HFF-Myc (cell line): ENCODE data around the gene DLX3.

Source experiments
- DNase-seq: peaks from one replicate; pipeline ENCODE4 v3.0.0-alpha.2; 2011; ENCODE audit warnings: low read depth; ENCODE audit errors: extremely low read depth
- H3K4me3 ChIP-seq: replicated peaks from 2 replicates; pipeline ENCODE4 v1.5.1; 2011; ENCODE audit warnings: low read depth, mild to moderate bottlenecking, control low read depth, low read length
- TF ChIP-seq, protein P1 (sequence below): IDR thresholded peaks from 2 replicates; pipeline ENCODE4 v1.5.1; 2012; ENCODE audit warnings: mild to moderate bottlenecking, low read depth, low read length, control low read depth; ENCODE audit errors: missing control alignments

The DLX3 gene

DNA sequence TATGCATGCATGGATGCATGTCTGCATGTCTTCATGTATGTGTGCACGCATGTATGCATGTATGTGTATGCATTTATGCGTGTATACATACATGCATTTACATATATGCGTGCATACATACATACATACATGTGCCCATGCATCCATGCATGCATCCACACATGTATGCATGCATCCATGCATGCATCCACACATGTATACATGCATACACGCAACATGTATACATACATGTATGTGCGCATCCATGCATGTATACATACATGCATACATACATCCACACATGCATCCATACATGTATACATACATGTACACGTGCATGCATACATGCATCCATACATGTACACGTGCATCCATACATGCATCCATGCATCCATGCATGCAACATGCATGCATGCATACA is 29.8 kb upstream of the DLX3 start:
- no peak for DNase-seq
- H3K4me3 ChIP-seq: no peak overlapping the region
- TF ChIP-seq, protein P1, sequence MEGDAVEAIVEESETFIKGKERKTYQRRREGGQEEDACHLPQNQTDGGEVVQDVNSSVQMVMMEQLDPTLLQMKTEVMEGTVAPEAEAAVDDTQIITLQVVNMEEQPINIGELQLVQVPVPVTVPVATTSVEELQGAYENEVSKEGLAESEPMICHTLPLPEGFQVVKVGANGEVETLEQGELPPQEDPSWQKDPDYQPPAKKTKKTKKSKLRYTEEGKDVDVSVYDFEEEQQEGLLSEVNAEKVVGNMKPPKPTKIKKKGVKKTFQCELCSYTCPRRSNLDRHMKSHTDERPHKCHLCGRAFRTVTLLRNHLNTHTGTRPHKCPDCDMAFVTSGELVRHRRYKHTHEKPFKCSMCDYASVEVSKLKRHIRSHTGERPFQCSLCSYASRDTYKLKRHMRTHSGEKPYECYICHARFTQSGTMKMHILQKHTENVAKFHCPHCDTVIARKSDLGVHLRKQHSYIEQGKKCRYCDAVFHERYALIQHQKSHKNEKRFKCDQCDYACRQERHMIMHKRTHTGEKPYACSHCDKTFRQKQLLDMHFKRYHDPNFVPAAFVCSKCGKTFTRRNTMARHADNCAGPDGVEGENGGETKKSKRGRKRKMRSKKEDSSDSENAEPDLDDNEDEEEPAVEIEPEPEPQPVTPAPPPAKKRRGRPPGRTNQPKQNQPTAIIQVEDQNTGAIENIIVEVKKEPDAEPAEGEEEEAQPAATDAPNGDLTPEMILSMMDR: no peak

GRCh38 chr17:50023520-50023919 is 28.5 kb upstream of the DLX3 start:
- no peak overlapping the region for H3K4me3 ChIP-seq
- DNase-seq: no peak
- TF ChIP-seq, protein P1: no peak

DNA sequence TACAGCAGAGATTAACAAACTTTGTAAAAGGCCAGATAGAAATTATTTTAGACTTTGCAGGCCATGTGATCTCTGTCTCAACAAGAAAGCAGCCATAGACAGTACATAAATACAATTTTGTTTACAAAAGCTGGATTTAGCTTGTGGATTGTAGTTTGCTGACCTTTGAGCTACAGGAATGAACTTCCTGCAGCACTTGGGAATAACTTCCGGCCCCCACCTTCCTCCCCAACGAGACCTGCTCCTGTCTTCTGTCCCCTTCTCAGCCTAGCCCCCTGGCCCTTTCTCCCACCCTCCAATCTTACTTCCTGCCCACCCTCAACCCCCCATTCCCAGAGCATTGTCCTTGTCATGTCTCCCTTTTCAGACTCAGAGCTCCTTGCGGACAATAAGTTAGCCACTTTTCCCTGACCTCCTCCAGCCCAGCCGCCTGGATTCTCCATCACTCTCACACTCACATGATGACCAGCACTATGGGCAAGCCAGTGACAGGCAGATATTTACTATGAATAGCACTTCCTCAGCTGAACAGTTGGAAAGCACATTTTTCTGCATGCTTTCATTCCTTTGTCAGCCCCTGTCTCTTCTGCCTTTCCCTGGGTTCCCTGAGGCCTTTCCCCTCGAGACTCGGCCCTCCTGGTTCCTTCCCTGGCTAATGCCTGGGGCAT is 27.6 kb upstream of the DLX3 start:
- DNase-seq: no peak
- no peak overlapping the region for H3K4me3 ChIP-seq
- TF ChIP-seq, protein P1: no peak

DNA sequence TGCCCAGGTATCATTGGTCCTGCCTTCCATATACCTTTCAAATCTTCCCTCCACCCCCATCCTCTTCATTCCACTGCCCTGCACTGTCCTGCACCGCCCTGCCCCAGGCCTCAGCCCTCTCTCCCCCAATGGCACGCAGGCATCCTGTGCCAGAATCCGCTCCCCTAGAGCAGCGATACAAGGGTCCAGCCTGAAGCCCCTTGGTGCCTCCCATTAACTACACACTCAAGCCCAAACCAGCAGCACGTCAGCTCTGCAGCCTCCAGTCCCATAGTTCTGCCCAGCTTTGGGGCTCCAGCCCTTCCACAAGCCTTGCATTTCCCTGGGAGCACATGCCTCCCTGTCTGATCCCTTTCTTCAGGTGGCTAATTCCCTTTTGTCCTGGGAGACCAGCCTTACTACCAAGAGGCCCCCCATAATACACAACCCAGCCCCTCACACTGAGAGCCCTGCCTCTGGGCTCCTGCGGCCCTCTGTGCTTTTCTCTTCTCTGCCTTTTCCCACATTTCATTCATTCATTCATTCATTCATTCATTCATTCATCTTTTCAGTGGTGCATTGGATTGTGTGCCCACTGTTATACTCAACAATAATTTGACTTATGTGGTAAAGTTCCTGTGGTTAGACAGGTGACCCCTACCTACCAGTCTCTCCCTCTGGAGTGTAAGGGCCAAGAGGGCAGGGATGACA is 26.8 kb upstream of the DLX3 start:
- no peak overlapping the region for H3K4me3 ChIP-seq
- TF ChIP-seq, protein P1: no peak
- no peak for DNase-seq

DNA sequence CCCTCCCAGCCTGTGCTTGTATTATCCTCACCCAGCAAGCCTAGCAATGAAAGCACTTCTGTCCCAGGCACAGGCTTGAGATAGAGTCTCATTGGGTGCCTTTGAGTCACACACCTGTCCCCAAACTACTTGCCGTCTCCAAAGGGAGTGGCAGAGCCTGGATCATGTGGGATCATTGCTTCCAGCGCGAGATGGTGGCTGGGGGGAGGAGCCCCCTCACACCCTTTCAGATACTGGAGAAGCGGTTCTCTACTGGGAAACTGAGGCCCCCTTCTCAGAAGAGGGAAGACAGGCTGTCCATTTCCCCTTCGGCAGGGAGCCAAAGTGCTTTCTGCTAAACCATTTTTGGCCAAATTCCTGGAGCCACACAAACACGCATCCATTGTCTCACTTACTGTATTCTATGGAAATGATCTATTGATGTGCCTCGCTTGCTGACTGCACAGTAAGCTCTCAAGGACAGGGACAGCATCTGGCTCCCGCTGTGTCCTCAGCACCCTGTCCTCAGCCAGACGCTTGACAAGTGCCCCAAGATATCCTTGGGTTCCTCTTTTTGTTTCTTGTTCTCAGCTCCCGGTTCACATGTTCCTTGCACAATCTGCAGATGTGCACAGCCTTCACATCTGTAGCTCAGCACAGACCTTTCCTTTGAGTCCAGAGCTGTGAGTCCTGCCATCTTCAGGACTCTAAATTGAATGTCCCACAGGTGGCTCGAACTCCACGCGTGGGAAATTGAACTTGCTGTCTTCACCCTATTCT is 26.0 kb upstream of the DLX3 start:
- no peak for DNase-seq
- H3K4me3 ChIP-seq: no peak overlapping the region
- TF ChIP-seq, protein P1: no peak

DNA sequence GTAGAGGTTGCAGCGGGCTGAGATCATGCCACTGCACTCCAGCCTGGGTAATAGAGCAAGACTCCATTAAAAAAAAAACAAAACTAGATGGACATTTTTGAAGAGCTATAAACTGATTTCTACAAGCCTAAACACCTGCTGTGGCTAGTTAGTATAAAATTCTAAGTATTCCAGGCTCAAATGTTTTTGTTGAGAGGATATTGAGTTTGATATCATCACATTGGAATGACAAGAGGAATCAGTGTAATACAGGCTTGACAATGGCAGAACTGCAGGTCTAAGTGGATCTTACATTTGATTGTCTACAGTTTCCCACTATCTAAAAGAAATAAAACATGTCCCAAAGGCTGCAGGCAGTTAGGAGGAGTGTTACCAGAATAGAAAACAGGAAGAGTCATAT is 23.9 kb upstream of the DLX3 start:
- TF ChIP-seq, protein P1: no peak
- no peak for DNase-seq
- no peak overlapping the region for H3K4me3 ChIP-seq
